Uterus (tissue), 2 donors: Measurements from ENCODE around the gene MEMO1.

ENCODE experiments used
- POLR2A ChIP-seq, 2 donors: fragments of 450-650 bp; IDR thresholded peaks; one replicate each; pipeline ENCODE4 v1.6.1; 2016; ENCODE audit warnings: antibody characterized with exemption in 2 of 2, mild to moderate bottlenecking in 1 of 2, moderate library complexity in 1 of 2
- TF ChIP-seq, protein P1 (sequence below), 4 experiments: fragments of 200-600 bp in 2 of 4; fragments of 450-650 bp in 2 of 4; sonication (generic) in 2 of 4; IDR thresholded peaks; one replicate each; pipeline ENCODE4 v1.5.1; 2016 to 2019; ENCODE audit warnings: antibody characterized with exemption in 4 of 4, mild to moderate bottlenecking in 2 of 4, moderate library complexity in 1 of 4

DNA sequence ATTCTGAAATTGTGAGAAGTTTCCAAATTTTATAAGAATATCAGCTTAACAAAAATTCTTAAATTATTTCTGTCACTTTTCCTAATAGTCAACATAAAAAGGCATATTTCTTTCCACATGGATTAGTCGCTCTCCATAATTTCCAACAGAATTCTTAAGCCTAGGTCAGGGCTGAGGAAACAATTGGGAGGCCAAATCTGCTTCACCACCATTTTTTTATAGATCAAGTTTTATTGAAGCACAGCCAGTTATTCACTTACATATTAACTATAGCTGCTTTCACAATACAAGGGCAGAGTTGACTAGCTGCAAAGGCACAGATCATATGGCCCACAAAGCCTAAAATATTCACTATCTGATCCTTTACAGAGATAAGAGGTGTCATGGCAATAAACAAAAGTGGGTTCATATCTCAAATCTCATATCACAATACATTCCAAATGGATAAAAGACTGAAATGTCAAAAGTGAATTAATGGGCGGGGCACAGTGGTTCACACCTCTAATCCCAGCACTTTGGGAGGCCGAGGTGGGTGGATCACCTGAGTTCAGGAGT, 18.7 kb downstream of the MEMO1 start:
- TF ChIP-seq, protein P1, sequence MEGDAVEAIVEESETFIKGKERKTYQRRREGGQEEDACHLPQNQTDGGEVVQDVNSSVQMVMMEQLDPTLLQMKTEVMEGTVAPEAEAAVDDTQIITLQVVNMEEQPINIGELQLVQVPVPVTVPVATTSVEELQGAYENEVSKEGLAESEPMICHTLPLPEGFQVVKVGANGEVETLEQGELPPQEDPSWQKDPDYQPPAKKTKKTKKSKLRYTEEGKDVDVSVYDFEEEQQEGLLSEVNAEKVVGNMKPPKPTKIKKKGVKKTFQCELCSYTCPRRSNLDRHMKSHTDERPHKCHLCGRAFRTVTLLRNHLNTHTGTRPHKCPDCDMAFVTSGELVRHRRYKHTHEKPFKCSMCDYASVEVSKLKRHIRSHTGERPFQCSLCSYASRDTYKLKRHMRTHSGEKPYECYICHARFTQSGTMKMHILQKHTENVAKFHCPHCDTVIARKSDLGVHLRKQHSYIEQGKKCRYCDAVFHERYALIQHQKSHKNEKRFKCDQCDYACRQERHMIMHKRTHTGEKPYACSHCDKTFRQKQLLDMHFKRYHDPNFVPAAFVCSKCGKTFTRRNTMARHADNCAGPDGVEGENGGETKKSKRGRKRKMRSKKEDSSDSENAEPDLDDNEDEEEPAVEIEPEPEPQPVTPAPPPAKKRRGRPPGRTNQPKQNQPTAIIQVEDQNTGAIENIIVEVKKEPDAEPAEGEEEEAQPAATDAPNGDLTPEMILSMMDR (IDR thresholded peaks at IDR 0.05): no peak
- no peak for TF ChIP-seq POLR2A (IDR thresholded peaks at IDR 0.05)
